Measurements from ENCODE around the gene IRGQ.

Gene IRGQ

GRCh38 chr19:43584484-43584883 is 11.4 kb downstream of the IRGQ start:
- TF ChIP-seq MAX (IDR thresholded peaks at IDR 0.05; ENCODE audit: low read depth, low read length) (no peak), MYC (IDR thresholded peaks at IDR 0.05; ENCODE audit: low read depth, low read length) (no peak), CTCF (IDR thresholded peaks at IDR 0.05; ENCODE audit: low read depth, low read length) (no peak), POLR2A (IDR thresholded peaks at IDR 0.05; ENCODE audit: extremely low read depth, insufficient read length) (no peak)
- H3K4me3 ChIP-seq (ENCODE audit: low read depth, low read length) = no peak overlapping the region
- no peak for DNase-seq (ENCODE audit: low read depth)

GRCh38 chr19:43582495-43582894 is 13.4 kb downstream of the IRGQ start:
- no peak overlapping the region for H3K4me3 ChIP-seq (ENCODE audit: low read depth, low read length)
- no peak for TF ChIP-seq MYC (IDR thresholded peaks at IDR 0.05; ENCODE audit: low read depth, low read length)
- no peak for DNase-seq (ENCODE audit: low read depth)

- no peak for TF ChIP-seq CTCF (IDR thresholded peaks at IDR 0.05; ENCODE audit: low read depth, low read length)
- H3K4me3 ChIP-seq (ENCODE audit: low read depth, low read length) = no peak overlapping the region
- no peak for DNase-seq (ENCODE audit: low read depth)
These were observed 14.5 kb downstream of the IRGQ start for GRCh38 chr19:43581467-43581866.

- H3K4me3 ChIP-seq (ENCODE audit: low read depth, low read length) = no peak overlapping the region
- DNase-seq (ENCODE audit: low read depth) = no peak
- TF ChIP-seq MYC (IDR thresholded peaks at IDR 0.05; ENCODE audit: low read depth, low read length) = no peak
- TF ChIP-seq POLR2A (IDR thresholded peaks at IDR 0.05; ENCODE audit: extremely low read depth, insufficient read length) = no peak
- no peak for TF ChIP-seq MAX (IDR thresholded peaks at IDR 0.05; ENCODE audit: low read depth, low read length)
- no peak for TF ChIP-seq CTCF (IDR thresholded peaks at IDR 0.05; ENCODE audit: low read depth, low read length)
These were observed 17.1 kb downstream of the IRGQ start for GRCh38 chr19:43578787-43579186.

- peak overlapping the region; percentile 37 for H3K4me3 ChIP-seq (ENCODE audit: low read depth, low read length)
- TF ChIP-seq POLR2A (IDR thresholded peaks at IDR 0.05; ENCODE audit: extremely low read depth, insufficient read length) (no peak), CTCF (IDR thresholded peaks at IDR 0.05; ENCODE audit: low read depth, low read length) (no peak), MAX (IDR thresholded peaks at IDR 0.05; ENCODE audit: low read depth, low read length) (no peak), MYC (IDR thresholded peaks at IDR 0.05; ENCODE audit: low read depth, low read length) (no peak)
- DNase-seq (ENCODE audit: low read depth) = no peak
These were observed 19.7 kb downstream of the IRGQ start for GRCh38 chr19:43575955-43576878.

GRCh38 chr19:43575156-43575950 is 20.6 kb downstream of the IRGQ start, which contains the start of the genes PINLYP and XRCC1:
Gene PINLYP (plus strand): TSS chr19:43575801. CDS start chr19:43577192, 1,391 bp downstream.
Gene XRCC1 (minus strand): TSS chr19:43575527. CDS start chr19:43575458, 69 bp downstream.
- TF ChIP-seq CTCF (IDR thresholded peaks at IDR 0.05; ENCODE audit: low read depth, low read length) (no peak), MAX (IDR thresholded peaks at IDR 0.05; ENCODE audit: low read depth, low read length) (peak; percentile 31; the same call in 1 of the 2 replicates), MYC (IDR thresholded peaks at IDR 0.05; ENCODE audit: low read depth, low read length) (no peak), POLR2A (IDR thresholded peaks at IDR 0.05; ENCODE audit: extremely low read depth, insufficient read length) (peak; percentile 39)
- H3K4me3 ChIP-seq (ENCODE audit: low read depth, low read length) = peak within 1 kb of the TSS; percentile 96
- peak; percentile 95 for DNase-seq (ENCODE audit: low read depth)
